Left ventricle myocardium inferior (tissue), 1 donor: ENCODE data around the gene CUEDC1. TPM values are rescaled to one million over a fixed set of nuclear protein-coding genes. Genes with fewer than 3 reads are reported as not detected.

Experiments
- DNase-seq: peaks from one replicate; pipeline ENCODE4 v3.0.0-alpha.2; 2020
- H3K27ac ChIP-seq: fragments of 200-600 bp; replicated peaks from 2 replicates; pipeline ENCODE4 v1.8.0; 2021
- H3K27me3 ChIP-seq: fragments of 200-600 bp; 2 replicates; pipeline ENCODE4 v1.8.0; 2021; ENCODE audit warnings: low read depth
- H3K36me3 ChIP-seq: fragments of 200-600 bp; 2 replicates; pipeline ENCODE4 v1.8.0; 2021
- H3K4me1 ChIP-seq: fragments of 200-600 bp; 2 replicates; pipeline ENCODE4 v1.8.0; 2021
- H3K4me3 ChIP-seq: fragments of 200-600 bp; 2 replicates; pipeline ENCODE4 v1.8.0; 2021; ENCODE audit warnings: mild to moderate bottlenecking, moderate library complexity
- H3K9me3 ChIP-seq: fragments of 200-600 bp; replicated peaks from 2 replicates; pipeline ENCODE4 v1.8.0; 2021
- CTCF ChIP-seq: fragments of 200-600 bp; IDR thresholded peaks from 2 replicates; pipeline ENCODE4 v1.8.0; 2021; ENCODE audit warnings: antibody characterized with exemption, mild to moderate bottlenecking, borderline replicate concordance
- intact Hi-C: fragments of 100-400 bp; cut with micrococcal nuclease; formaldehyde crosslinking; loops from one replicate; pipeline ENCODE4 v1.11.0; 2022
- total RNA-seq: library from RNA; stranded (reverse); fragmentation: NEBNext Ultra II Directional; extraction: Animal tissue kit (Norgen Biotek cat#: 25700); gene quantifications from one replicate; pipeline ENCODE4 v1.2.1, GENCODE V29; 2021
- donor health status: DM: no; HTN: yes; CAD: no; lungs with severe emphysema.

Gene CUEDC1
- total RNA-seq, 1 donor from 2014 or later = 43.2 TPM

GRCh38 chr17:57853695-57854094 is 101.5 kb downstream of the CUEDC1 start:
- Histone ChIP-seq H3K36me3 (peaks cover 1% of the 10 kb centered on the region), H3K4me3 (no peak overlapping the region), H3K4me1 (peaks cover 76% of the 10 kb centered on the region), H3K27ac (peak overlapping the region; percentile 97), H3K27me3 (no peaks in the 10 kb centered on the region), H3K9me3 (no peaks in the 10 kb centered on the region)
- peak; percentile 59 for DNase-seq
- TF ChIP-seq CTCF = no peak
- intact Hi-C loops = loop anchor here (10.0 kb wide), 1 partner anchor 261 kb away; no protein-coding TSS in a partner anchor

- no peaks in the 10 kb centered on the region for H3K9me3 ChIP-seq
- H3K4me1 ChIP-seq = peaks cover 80% of the 10 kb centered on the region
- intact Hi-C loops = loop anchor here (10.0 kb wide), 1 partner anchor 262 kb away; no protein-coding TSS in a partner anchor
Measured at GRCh38 chr17:57852955-57853328, 102.3 kb downstream of the CUEDC1 start.

GRCh38 chr17:57852092-57852954 is 102.9 kb downstream of the CUEDC1 start:
- no peak for DNase-seq
- Histone ChIP-seq H3K27me3 (no peaks in the 10 kb centered on the region), H3K36me3 (peaks cover 13% of the 10 kb centered on the region), H3K27ac (peak overlapping the region; percentile 97), H3K4me1 (peaks cover 78% of the 10 kb centered on the region), H3K4me3 (peak overlapping the region; percentile 99), H3K9me3 (no peaks in the 10 kb centered on the region)
- intact Hi-C loops = loop anchor here (10.0 kb wide), 1 partner anchor 262 kb away; no protein-coding TSS in a partner anchor
- no peak for TF ChIP-seq CTCF

More at GRCh38 chr17:57852955-57853328, 102.3 kb downstream of the CUEDC1 start:
- Histone ChIP-seq H3K4me3 (no peak overlapping the region), H3K36me3 (peaks cover 9% of the 10 kb centered on the region), H3K27ac (peak overlapping the region; percentile 97), H3K27me3 (no peaks in the 10 kb centered on the region)
- DNase-seq = no peak
- no peak for TF ChIP-seq CTCF

- Histone ChIP-seq H3K36me3 (peaks cover 24% of the 10 kb centered on the region), H3K4me3 (peak within 1 kb of the TSS; percentile 99), H3K4me1 (peaks cover 79% of the 10 kb centered on the region), H3K9me3 (no peaks in the 10 kb centered on the region), H3K27me3 (no peaks in the 10 kb centered on the region), H3K27ac (peak within 1 kb of the TSS; percentile 97)
- intact Hi-C loops = loop anchor here (10.0 kb wide), 1 partner anchor 265 kb away; no protein-coding TSS in a partner anchor
- TF ChIP-seq CTCF = no peak
- peak; percentile 97 for DNase-seq
Measured at GRCh38 chr17:57849874-57850754, 105.1 kb downstream of the CUEDC1 start, which contains the start of gene MRPS23. Gene MRPS23, minus strand, starts transcription at chr17:57850044. Its CDS starts 34 bp downstream, at chr17:57850010.
